ENCODE measurements around the gene ZDHHC14.

GRCh38 chr6:157534977-157535339 lies 154.0 kb downstream of the ZDHHC14 start:
- no peak for TF ChIP-seq CTCF (IDR thresholded peaks at IDR 0.05)
- no peak for TF ChIP-seq POLR2AphosphoS5 (IDR thresholded peaks at IDR 0.05)
- TF ChIP-seq POLR2A (IDR thresholded peaks at IDR 0.05; ENCODE audit: low read depth), result no peak
- no peak for TF ChIP-seq EP300 (IDR thresholded peaks at IDR 0.05)
